ENCODE results near the gene STX8. TPM values are rescaled to one million over a fixed set of nuclear protein-coding genes. Genes with fewer than 3 reads are reported as not detected.

The STX8 gene
- total RNA-seq, 4 donors from 2014 or later, result 58.6 to 86.9 (median 66.3) TPM

GRCh38 chr17:9330611-9331271 lies 244.9 kb downstream of the STX8 start:
- ATAC-seq (ENCODE audit: low FRiP score) (no peak), DNase-seq (ENCODE audit: low spot score) (no peak)
- TF ChIP-seq, protein P1, sequence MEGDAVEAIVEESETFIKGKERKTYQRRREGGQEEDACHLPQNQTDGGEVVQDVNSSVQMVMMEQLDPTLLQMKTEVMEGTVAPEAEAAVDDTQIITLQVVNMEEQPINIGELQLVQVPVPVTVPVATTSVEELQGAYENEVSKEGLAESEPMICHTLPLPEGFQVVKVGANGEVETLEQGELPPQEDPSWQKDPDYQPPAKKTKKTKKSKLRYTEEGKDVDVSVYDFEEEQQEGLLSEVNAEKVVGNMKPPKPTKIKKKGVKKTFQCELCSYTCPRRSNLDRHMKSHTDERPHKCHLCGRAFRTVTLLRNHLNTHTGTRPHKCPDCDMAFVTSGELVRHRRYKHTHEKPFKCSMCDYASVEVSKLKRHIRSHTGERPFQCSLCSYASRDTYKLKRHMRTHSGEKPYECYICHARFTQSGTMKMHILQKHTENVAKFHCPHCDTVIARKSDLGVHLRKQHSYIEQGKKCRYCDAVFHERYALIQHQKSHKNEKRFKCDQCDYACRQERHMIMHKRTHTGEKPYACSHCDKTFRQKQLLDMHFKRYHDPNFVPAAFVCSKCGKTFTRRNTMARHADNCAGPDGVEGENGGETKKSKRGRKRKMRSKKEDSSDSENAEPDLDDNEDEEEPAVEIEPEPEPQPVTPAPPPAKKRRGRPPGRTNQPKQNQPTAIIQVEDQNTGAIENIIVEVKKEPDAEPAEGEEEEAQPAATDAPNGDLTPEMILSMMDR (IDR thresholded peaks at IDR 0.05), result no peak

DNA sequence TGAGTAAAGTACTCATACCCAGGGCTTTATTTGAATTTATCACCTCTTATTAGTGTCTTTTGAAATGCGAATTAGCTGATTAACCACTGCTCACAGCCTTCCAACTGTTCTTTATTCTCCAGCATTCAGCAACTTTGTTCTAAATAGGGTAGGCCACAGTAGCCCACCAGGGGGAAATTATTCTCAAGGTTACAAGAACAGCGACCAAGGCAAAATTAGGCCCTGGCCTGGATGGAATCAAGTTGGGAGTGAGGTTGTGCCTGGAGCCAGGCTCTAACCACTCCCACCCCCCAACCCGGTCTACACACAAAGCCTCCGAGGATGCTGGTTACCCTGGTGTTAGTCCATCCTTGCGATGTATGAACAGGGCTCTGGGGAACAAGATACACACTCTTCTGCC lies 245.5 kb downstream of the STX8 start:
- TF ChIP-seq, protein P1 (IDR thresholded peaks at IDR 0.05), result no peak
- no peak for ATAC-seq (ENCODE audit: low FRiP score)
- DNase-seq (ENCODE audit: low spot score), result no peak

DNA sequence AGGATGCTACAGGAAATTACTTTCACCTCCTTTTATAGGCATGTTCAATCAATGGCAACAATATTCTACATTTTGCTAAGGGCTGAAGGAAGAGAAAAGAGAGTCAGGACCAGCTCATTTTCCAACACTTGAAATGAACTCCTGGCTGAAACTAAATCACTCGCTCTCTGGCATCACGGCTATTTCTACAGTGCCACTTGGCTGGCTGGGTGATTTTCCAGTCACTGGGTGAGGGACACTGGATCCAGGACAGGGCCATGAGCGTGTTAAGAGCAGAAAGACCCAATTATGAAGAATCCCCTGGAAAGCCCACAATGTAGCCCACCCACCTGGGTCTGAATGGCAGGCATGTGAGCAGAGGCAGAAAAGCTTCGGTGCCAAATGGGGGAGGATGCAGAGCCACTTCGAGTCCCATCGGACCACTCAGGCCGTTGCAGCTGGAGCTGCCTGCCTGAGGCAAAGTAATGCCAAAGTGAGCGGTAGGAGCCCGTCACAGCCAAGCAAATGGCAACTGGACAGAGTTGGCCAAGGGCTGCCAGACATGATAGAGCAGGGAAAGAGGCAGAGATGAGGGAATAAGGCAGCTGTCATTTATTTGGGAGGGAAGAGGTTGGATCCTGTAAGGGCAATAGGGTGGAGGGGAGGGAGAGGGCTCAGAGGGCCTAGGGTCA lies 246.2 kb downstream of the STX8 start:
- no peak for ATAC-seq (ENCODE audit: low FRiP score)
- no peak for DNase-seq (ENCODE audit: low spot score)
- TF ChIP-seq, protein P1 (IDR thresholded peaks at IDR 0.05), result no peak

- TF ChIP-seq, protein P1 (IDR thresholded peaks at IDR 0.05), result no peak
- ATAC-seq (ENCODE audit: low FRiP score), result no peak
- no peak for DNase-seq (ENCODE audit: low spot score)
Measured at GRCh38 chr17:9324864-9325263, 250.8 kb downstream of the STX8 start.

DNA sequence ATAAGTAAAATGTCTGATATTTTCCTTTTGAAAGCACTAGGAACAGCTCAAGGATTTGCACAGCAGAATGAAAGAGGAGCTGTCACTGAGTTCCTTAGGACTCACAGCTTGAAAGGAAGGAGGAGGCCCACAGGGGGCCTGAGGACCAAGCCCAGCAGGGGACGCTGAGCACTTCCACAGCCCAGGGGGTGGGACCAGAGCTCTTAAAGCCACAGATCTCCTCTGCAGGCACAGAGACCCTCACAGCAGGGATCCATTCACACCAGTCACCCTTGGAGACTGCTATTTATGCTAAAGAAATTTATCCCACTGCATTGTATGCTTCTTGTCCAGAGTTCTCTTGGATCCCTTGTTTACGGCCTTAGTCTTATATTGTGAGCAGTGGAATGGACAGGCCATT lies 253.3 kb downstream of the STX8 start:
- no peak for ATAC-seq (ENCODE audit: low FRiP score)
- TF ChIP-seq, protein P1 (IDR thresholded peaks at IDR 0.05), result no peak
- DNase-seq (ENCODE audit: low spot score), result no peak

DNA sequence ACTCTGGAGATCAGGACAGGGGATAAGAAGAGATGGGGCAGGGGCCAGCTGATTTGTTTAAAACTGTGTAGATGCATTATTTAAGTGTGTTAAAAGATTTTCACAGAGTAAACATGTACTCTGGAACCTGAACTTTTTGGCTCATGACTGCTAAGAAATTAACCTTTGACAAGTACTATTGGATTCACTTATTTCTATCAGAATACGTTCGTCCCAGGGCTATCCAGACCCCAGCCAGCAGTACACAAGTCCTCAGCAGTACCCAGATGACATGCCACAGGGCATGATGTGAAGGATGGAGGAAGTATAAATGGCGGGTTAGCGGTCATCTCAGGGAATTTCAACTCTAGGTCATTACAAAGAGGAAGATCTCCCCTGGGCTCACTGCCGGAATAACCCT lies 253.7 kb downstream of the STX8 start:
- DNase-seq (ENCODE audit: low spot score), result no peak
- TF ChIP-seq, protein P1 (IDR thresholded peaks at IDR 0.05), result no peak
- ATAC-seq (ENCODE audit: low FRiP score), result no peak

- no peak for ATAC-seq (ENCODE audit: low FRiP score)
- TF ChIP-seq, protein P1 (IDR thresholded peaks at IDR 0.05), result no peak
- DNase-seq (ENCODE audit: low spot score), result no peak
Measured at GRCh38 chr17:9315360-9315759, 260.3 kb downstream of the STX8 start.

Measured in omental fat pad (tissue), 4 donors.